GM21528 (cell line): ENCODE data around the gene COPS8.

ENCODE experiments used
- ATAC-seq: cut with Tn5 transposase; IDR thresholded peaks from one replicate; pipeline ENCODE4 v1.9.1; 2021; ENCODE audit warnings: mild to moderate bottlenecking, moderate library complexity; ENCODE audit not compliant: unreplicated experiment, low FRiP score

Gene COPS8

DNA sequence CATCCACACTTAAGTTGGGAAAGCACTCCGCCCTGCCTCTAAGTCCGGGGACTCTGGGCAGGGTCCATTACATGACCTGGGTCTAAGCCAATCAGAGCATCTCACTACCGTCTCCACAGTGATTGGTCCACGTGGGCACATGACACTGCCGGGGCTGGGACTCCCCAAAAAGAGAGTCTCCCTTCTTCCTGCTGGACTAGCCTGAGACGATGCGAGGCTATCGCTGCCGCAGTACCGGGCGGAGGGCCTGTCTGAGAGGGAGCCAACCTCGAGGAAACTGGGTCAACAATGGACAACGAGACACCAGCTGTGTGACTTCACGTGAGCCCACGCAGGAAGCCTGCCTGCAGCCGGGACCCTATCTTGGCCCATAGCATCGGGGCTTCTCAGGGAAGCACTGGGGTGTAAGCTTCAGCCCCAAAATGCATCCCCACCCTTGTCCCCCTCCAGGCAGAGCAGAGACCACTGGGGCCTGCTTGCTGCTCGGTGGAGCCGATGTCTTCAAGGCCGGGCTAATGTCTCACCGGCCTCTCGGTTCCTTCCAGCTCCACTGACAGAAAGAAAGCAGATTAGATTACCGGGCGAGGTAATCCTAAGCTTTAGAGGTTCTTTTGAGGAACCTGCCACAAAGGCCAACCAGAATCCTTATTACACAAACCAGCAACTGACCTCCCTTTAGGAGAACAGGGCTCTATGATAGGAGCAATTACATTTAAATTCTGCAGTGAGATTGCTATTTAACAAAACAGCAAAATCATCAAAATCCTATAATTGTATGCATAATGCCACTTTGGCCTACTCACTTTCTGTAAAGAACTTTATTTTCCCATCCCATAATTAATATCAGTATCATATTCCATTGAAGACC lies 21.3 kb upstream of the COPS8 start:
- ATAC-seq, result no peak

DNA sequence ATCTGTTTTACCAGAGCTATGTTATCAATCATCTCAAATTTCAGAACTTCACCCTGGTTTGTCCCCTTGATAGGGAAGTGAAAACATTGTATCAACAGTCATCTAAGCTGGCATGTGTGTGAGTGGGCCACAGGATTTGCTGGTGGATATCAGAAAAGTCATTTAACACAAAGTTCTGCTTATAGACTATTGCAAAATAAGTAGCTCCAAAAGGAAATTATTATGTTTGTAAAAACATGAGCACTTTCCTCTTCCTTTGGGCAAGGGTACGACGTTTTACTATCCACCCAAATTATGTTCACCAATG lies 20.7 kb upstream of the COPS8 start:
- no peak for ATAC-seq

DNA sequence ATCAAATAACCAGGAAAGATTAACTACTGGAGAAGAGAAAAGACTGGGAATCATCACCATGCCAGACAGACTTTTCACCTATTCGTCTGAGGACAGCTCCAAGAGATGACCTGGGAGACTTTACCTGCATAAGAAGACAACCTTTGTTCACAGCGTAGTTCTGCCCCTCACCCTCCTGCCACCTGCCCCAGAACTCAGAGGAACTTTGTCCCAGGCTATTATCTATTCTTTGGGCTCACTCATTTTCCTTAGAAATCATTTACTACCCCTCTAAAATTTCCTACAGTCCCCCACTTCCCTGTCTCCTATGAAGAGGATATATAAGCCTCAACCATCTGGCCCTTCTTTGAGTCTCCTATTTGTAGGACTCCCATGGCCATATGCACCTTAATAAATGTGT lies 19.3 kb upstream of the COPS8 start:
- ATAC-seq, result no peak

DNA sequence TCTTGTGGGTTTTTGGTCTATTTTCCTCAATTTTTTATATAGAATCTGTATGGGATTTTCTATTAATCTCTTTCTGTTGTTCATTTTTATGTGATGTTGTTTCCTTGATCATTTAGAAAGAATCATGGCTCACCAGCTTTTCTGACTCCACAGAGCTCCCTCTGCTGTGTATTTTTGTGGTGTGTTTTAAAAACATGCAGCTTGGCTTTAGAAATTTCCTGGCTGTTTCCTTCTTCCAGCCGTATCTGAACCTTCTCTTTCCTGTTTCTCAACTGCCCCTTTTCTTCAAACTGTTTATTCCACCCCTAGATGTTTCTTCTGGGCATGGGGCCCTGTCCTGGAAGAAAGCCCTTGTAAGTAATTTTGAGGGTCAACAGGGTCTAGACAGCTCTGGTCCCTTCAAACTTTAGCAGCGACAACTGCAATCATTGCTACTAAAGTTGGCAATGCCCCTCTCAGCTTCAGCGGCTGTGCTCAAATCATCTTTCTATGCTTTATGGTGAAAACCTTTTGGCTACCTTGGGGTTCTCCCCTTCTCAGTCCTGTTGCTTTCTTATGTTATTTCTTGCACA lies 17.6 kb upstream of the COPS8 start:
- no peak for ATAC-seq

DNA sequence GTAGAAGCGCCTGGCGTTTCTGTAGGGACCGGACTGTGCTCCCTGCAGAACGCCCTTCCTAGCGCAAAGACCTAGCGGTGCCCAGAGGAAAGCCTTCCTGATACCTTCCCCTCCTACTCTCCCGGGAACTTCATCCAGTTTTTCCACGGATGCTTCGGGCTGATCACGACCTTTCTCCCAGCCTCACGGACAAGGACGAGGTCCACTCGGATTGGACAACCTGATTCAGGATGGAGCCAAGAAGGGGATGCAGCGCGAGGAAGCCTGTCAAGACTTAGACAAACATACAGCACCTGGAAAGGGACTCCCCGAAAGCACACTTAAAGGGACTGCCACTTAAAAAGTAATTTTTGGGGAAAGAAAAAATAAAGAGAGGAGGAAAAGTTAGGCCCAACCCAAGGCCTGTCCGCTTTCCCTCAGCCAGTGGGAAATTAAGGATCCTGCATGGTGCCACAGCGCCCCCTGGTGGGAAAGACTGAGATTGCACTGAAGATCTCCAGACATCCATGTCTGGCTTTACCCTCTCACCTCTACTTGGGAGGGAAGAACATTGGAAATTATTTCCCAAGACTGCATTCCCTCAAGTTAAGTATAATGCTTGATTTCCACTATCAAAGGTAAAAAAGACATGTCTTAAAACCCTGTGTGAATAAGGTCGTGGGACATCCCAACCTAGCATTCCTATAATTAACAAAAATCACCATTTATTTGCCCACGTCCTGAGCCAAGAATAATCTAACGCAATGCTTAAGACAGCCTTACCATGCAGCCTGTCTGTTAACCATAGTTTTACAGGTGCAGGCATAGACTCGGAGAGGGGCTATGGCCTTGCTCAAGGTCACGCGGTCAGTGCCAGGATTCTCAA lies 13.4 kb upstream of the COPS8 start:
- ATAC-seq, result peak; percentile 66

DNA sequence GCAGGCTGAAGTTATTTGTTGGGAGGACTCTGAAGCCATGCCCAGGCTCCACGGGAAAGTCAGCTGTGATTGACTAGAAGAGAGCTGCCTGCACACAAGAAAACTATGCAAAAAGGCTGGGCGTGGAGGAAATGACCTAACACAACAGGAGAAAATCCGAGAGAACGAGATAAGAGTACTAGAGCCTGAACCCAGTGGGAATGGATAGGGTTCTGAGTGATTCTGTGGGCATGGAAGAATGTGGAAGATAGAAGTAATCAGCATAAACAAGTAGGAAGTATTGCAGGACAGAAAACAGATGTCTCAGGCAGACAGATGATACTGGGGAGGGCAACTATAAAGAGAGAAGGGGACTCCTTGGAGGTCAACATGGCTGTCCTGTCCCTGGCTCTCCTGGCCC lies 12.1 kb upstream of the COPS8 start:
- ATAC-seq, result no peak

DNA sequence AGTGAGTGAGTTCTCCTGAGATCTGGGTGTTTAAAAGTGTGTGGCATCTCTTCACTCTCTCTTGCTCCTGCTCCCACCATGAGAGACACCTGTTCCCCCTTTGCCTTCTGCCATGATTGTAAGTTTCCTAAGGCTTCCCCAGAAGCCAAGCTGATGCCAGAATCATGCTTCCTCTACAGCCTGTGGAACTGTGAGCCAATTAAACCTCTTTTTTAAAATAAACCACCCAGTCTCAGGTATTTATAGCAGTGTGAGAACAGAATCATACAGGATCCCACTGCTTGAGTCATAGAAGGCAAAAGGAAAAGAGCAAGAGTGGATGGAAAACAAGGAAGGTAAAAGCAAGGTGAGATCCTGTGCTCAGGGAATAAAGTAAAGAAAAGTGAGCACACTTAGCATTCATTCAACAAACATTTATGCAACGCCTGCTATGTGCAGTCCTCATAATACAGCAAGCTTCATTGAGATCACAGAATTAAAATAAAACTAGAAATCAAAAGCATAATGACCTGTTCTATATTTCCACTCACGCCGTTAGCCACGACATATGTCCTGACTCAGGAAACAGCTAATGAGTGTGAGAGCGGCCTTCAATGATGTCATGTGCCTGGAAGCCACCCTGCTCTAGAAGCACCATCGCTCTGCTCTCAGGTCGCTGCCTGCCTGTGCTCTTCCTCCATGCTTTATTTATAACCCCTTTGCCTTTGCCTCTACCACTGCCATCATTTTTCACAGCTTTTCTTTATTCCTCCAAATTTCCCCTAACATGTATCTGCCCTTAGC lies 11.3 kb upstream of the COPS8 start:
- no peak for ATAC-seq

DNA sequence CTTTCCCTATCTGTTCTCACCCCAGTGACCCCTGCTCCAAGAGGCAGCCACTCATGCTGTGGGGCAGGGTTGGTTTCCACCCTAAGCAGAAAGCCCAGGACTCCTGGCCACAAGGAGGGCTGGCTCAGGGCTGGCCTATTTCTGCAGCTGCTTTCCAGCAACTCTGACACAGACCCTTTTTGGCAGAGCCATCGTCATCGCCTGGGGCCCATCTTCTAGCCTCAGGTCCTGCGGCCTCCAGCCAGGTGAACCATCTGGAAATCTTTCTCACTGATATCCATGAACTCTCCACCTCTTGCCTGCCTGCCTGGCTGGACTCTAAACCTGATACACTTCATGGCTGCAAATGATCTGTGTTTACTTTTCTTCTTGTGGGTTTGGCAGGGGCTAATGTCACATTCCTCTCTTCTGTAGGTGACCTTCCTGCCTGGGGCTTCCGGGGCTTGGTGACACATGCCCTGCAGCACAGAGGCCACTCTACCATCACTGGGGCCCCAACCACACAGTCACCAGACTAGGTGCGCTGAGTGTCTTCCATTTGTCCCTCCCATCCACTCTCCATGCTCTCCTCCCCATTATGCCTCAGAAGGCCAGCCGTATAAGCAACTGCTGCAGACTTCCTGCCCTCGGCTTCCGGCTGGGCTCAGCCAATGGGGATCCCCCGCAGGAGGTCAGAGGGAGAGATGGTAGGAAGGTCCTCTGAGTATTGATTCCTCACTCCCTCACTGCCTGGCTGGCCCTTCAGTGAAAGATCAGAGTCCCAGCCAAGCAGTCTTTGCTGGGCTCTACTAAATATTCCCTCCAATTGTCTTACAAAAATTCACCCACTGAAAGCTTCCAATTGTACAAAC lies 9.7 kb upstream of the COPS8 start:
- no peak for ATAC-seq

DNA sequence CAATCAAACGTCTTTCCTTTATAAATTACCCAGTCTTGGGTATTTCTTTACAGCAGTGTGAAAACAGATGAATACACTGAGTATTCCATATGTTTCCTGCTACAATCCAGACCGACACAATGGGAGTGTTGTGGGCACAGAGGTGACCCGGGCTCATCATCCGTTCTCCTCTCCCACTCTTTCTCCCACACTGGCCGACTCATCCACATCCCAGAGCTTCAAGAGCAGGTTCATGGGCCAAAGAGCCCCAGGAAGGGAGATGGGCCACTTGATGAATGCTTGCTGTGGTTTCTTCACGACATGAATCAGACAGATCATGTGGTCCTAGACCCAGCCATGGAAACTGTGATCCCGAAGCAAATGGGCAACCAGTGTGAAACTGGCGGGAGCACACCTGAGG lies 4.1 kb upstream of the COPS8 start:
- no peak for ATAC-seq

DNA sequence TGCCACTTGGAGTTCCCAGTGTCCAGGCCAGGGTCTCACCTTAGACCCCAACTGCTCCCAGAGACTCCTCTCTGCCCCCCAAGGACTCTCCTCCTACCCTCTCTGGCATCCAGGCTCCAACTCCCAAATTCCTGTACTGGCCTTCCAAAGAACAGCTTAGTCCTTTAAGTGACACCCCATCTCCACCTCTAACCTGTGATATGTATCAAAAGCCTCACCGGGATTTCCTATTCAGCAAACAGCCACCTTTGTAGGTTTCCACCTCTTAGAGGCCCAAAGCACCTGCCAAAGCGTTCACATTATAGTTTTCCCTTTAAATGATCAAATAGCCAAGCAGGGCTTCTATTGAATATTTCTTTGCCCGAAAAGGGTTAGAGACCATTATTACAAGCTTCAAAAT lies 2.7 kb upstream of the COPS8 start:
- ATAC-seq, result no peak

DNA sequence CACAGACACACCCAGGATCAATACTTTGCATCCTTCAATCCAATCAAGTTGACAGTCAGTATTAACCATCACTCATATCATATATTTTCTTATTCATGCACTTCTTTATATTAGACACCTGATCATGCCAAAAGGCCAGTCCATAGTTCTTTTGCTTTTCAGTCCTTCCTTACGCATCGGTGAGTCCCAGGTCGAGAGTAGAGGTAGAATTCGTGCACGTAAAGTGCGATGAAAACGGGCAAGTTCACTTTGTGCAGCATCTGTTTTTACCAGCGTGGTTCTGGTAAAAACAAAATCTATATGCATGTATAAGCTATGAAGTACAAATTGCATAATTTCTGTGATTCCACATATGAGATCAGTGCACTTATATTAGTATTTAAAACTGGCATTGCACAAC lies 1.2 kb upstream of the COPS8 start:
- no peak for ATAC-seq

DNA sequence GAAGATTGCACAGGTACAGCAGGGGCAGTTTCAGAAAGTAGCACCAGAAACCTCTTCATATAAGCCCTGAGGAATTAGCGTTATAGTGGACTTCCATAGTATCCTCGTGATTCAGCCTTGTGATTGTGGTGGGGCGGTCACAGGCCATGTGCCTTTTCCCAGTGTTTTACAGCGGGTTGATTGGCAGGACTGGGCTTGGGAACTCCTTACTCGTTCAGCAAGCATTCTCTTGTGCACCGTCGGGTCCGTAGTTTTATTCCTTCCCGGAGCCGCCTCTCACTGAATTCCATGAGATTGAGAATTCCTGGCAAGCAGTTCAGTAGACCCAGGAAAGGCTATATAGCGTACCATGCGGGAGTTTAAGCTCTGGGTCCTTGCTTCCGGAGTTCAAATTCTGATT lies 5.2 kb downstream of the COPS8 start:
- ATAC-seq, result no peak

DNA sequence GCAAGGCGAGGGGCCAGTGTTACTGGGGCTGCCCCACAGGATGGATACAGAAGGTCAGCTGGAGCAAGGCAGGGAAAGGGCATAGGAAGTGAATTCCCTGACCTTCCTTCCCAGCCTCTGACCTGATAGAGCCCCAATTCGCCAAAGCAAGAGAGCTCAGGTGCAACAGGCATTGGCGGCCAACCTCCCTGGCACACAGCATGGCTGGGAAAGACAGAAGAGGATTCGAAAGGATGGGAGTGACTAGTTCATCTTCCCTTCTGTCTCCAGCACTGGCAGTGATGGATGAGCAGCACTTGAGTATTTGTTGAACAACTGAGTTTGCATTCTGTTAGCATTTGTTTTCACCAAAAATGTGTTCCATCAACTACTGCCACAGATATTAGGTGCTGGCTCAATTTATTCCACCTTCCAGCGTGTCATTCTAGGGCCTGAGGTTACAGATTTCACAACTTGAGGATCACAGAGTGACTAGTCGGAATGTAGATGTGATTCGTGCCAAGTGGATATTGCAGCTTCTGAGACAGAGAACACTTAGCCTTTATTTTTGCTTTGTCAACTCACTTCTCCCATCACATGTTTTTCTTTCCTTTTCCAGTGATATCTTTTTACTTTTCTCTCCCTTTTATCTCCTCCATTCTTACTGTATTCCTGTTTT lies 6.2 kb downstream of the COPS8 start:
- ATAC-seq, result no peak

DNA sequence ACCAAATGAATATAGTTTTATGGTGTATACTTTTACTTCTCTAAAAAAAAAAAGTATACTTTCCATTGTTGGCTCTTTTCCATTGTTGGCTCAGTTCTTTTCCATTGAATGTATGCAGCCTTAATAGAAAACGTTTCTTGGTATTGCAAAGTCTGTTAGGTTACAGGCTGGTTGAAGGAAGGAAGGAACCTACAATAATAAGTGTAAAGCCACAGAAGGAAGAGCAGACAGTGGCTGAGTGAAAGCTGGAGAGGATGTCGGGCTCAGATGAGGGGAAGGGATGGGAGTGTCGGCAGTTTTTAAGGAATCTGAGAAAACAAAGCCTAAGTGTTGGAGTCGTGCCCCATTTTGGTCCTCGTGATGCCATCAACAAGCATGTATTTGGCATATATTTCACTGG lies 6.8 kb downstream of the COPS8 start:
- ATAC-seq, result no peak

DNA sequence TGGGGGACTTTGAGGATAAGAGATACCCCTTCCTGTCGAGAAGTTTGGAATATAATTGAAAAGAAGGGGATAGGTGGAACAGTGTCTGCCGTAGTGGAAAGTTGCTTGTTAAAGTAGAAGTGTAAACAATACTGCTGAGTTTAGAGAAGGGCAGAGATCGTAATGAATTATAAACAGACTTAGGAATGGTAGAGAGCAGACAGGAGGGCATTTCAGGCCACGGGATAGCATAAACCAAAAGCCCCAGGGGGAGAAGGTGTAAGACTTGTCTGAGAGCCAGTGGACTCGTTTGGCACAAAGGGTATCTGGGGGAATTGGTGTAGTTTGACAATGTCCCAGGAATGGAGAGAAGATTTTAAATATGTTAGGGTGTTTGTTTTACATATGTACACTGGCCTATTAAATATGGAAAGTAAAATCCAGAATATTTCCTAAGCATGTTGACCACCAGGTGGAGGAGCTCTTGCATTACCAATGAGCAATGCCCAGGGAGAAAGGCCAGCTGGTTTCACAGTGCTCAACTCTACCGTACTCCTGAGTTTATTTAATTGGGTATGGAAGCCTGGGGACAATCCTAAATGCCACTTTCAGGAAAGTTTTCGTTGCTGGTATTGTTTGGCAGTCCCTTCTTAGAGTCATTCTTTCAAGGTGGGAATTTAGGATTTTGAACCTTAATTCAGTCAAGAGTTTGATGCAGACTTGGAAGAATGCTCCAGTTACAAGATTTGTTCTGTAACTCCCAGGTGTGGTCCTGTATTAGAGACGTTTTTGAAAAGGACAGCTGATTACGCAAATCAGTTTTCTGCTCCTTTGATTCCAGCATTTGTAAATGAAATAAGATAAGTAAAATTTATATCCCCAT lies 7.5 kb downstream of the COPS8 start:
- no peak for ATAC-seq

DNA sequence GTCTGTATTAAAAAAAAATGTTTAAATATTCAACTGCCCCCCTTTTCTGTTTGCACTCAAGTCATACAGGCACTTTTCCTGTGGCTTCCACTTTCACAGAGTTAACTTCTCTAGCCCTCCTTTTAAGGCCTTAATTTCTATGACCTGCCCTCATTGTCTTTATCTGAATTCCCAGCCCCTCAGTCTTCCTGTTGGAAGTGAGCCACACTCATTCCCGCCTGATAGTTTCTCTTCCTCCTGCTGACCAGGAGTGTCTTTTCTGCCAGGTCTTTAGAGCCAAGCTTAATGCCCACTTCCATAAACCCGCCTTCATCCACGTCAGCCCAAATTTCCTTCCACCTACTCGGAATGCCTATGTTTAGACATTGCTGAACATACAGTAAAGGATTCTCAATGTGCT lies 10.5 kb downstream of the COPS8 start:
- ATAC-seq, result no peak

DNA sequence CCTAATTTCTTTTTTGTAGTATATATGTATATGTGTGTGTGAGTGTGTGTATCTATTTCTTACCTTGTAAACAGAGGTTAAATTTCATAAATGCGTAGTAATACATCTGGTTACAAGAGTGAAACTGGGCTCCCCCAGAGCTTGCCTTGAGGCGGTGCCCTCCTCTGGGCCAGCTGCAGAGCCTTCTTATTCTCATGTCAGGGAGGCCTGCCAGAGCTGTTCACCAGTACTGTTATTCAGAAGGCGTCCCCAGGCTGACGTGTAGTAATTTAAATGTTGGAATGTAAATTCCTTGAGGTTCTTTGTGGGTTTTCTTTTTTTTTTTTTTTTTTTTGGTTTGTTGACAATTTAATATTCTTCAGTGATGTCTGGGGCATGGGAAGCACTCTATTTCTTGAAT lies 11.2 kb downstream of the COPS8 start:
- no peak for ATAC-seq

DNA sequence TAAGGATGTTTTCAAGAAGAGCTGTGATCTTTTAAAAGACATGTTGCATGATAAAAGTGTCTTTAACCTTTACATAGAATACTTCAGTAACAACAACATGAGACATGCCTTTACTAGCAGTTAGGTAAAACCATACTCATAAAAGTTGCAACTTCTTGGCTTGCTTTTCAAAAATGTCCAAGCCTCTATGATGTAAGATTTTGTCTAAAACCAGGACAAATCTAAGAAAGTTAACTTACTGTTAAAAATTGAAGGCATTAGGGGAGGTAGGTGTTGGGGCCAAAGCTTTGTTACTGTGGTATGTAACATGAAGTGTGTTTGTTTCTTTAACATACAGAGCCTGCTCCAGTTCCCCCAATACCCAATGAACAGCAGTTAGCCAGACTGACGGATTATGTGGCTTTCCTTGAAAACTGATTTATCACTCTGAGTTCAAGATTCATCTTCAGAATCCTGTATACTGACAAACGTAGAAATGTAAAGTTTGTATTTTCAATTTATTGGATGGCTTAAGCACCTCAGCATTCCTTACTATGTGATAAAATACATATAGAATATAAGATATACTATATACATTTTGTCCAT lies 11.7 kb downstream of the COPS8 start:
- no peak for ATAC-seq
